ENCODE data around the gene CD300A. TPM values are rescaled to one million over a fixed set of nuclear protein-coding genes. Genes with fewer than 3 reads are reported as not detected.
"Not testable (repeated sequence)": the region's sequence is repeated elsewhere in the genome, so short reads cannot be mapped to it uniquely, and the experiment has no call there.

The CD300A gene
- polyA plus RNA-seq, 1 donor: 0.91 TPM

GRCh38 chr17:74518413-74518981 lies 52.1 kb downstream of the CD300A start:
- not testable (repeated sequence) for DNase-seq

DNA sequence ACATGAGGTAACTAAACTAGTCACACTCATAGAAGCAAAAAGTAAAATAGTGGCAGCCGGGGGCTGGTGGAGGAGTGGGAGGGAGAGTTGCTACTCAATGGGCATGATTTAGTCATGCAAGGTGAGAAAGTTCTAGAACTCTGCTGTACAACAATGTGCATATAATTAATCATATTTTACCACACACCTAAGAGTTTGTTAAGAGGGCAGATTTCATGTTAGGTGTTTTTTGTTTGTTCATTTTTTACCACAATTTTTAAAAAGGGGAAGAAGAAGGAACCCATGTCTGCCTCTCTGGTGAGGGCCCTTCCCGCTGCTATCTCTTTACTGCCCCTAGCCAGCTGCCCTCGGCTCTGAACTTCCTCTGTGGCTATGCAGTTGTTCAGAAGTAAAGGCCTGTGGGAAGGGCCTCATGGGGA lies 53.6 kb downstream of the CD300A start:
- DNase-seq: no peak

GRCh38 chr17:74520790-74521480 lies 54.5 kb downstream of the CD300A start:
- no peak for DNase-seq

GRCh38 chr17:74521701-74522201 lies 55.3 kb downstream of the CD300A start:
- DNase-seq: no peak

DNA sequence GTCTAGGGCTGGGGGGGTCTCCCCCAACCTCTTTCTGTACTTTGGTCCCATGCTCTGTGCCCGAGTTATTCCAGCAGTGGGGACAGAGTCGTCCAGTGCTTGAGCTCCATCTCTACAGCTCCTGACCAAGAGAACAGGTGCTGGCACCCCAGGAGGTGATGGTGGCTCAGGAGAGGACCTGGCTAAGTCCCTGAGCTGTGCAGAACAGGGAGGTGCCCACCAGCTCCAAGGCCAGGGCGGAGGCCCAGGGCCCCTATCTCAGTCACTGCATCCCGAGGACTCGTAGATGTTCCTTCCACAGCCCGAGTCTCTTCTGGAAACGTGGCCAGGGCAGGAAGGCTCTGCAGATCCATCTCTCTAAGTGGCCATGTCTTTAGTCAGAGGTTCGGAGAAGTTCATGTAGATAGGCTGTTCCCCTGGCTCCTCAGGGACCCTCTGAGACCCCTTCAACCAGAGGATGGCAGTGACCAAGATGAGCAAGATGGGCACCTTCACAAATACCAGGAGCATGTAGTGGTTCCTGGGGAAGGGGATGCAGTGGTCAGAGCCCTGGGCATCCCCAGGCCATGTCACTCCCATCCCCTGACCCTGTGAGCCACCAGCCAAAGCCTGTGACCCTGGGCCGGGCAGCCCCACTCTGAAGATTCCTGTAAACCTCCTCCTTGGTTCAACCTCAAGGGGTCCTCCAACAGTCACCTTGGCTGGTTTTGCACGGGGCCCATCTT lies 56.1 kb downstream of the CD300A start:
- DNase-seq: no peak

DNA sequence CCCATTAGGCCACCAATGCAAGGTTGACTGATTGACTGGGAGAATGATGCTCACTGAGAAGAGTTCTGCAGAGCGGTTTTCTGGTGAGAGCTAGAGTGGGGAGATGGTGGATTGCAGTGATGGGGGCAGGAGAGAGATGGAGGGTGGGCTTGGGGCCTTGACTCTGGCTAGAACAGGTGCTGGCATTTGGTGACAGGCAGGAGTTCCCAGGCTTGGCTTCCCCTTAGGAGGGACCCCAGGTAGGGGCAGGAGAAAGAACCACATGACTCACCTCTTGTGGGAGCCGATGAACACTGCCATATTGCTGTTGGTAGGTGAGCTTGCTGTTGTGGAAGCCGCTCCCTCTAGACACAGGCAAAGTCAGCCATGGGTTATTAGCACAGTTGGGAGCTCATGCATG lies 56.9 kb downstream of the CD300A start:
- no peak for DNase-seq

DNA sequence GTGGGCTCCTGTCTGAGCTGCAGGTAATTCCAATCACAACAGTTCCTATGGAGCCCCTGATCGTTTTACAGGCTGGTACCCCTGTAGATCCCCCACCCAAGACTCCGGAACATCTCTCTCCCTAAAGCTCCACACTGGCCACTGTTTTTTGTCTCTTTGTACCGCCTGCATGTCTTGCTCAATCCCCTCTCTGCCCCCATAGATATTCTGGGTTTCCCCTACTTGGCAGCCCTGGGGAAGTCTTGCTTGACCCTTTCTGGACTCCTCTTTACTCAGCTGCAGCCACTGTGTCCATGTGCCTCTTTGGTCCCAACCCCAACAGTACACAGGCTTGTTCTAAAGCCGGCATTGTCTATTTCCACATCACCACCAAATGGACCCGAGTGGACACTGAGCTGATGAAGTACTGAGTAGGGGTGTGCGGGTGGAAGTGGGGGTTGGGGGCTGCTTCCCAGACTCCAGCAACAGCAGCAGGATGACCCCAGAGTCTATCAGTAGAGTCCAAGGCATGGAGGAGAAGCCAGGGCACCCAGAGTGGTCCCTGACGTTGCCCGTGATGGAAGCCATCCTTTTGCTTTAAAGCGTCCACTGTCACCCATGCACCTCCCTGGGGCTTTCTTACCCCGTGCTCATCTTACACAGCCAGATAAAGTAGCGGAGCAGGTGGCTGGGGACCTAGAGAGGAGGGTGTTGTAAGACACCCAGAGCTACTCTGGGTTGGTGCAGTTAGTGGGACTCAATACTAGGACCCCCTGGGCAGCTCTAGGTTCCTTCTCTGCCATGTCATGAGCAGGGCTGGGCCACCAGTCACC lies 58.4 kb downstream of the CD300A start:
- DNase-seq: no peak

- no peak for DNase-seq
Observed at GRCh38 chr17:74525465-74525725, 59.0 kb downstream of the CD300A start.

GRCh38 chr17:74525781-74526288 lies 59.4 kb downstream of the CD300A start:
- DNase-seq: no peak

- no peak for DNase-seq
Observed at GRCh38 chr17:74526681-74527080, 60.2 kb downstream of the CD300A start.

DNA sequence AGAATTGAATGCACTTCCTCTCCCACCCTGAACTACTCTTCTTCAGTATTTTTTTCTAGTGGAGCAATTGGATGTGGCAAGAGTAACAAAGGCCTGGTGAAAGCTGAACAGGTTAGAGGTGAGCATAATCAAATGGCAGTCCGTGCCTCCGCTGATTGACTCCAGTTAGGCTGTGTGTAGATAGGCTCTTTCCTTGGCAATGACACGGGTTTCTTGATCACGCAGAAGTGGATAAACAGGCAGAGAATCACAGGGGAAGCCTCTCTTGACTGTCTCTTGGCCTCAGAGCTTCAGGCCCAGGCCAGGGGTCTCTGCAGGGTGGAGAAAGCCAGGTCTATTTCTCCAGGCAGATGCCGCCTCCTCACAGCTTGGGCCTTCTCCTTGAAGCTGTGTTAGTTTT lies 60.6 kb downstream of the CD300A start:
- no peak for DNase-seq

DNA sequence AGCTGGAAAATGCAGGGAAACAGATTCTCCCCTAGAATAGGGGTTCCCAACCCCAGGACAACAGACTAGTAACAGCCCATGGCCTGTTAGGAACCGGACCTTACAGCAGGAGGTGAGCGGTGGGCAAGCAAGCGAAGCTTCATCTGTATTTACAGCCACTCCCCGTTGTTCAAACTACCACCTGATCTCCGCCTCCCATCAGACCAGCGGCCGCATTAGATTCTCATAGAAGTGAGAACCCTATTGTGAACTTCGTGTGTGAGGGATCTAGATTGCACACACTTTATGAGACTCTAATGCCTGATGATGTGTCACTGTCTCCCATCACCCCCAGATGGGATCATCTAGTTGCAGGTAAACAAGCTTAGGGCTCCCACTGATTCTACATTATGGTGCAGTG lies 61.3 kb downstream of the CD300A start:
- DNase-seq: no peak

GRCh38 chr17:74528491-74529199 lies 62.2 kb downstream of the CD300A start:
- DNase-seq: no peak

DNA sequence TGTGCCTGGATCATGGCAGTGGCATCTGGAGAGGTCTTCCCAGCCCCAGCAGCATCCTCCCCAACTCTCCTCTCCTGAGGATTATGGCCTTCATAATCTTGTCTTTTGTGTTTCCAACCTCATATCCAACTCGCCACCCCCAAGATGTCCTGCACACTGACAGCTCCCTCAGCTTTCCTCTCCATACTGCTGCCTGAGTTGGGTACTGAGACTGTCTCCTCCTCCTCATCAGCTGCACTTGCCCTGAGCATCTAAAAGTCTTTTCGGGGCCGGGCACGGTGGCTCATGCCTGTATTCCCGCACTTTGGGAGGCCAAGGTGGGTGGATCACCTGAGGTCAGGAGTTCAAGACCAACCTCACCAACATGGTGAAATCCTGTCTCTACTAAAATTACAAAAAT lies 62.8 kb downstream of the CD300A start:
- no peak for DNase-seq

- DNase-seq: no peak
Observed at GRCh38 chr17:74530831-74531150, 64.4 kb downstream of the CD300A start.

- no peak for DNase-seq
Observed at GRCh38 chr17:74531231-74531761, 64.9 kb downstream of the CD300A start, which contains the start of gene CD300LB. Gene CD300LB, minus strand, starts transcription at chr17:74531475. Its CDS starts 125 bp downstream, at chr17:74531350.

DNA sequence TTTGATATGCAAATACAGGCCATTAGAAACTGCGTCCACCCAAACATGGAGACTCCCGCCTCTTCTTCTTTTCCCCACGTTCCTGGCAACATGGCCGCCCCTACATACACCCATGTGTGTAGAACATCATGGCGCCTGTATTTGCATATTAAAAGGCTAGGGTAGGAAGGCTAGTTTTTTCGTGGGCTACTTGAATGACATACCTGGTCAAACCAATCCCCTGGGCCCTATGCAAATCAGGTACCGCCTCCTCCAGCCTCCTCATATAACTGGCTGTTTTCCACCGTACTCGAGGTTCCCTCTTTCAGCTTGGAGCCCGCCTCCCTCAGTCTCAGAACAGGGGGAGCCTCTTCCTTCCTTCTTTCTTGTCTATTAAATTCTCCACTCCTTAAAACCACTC lies 65.7 kb downstream of the CD300A start:
- DNase-seq: no peak

Data from left kidney (tissue), 2 donors.